Mesendoderm (in vitro differentiated cells): ENCODE measurements around the gene RANBP3.

Source experiments
- DNase-seq: peaks from one replicate; pipeline ENCODE4 v3.0.0; 2013
- H2AK5ac ChIP-seq: 2 replicates; pipeline ENCODE4 v1.6.1; 2013; ENCODE audit warnings: low read length, inconsistent platforms
- H2BK120ac ChIP-seq: 2 replicates; pipeline ENCODE4 v1.6.1; 2013; ENCODE audit warnings: low read depth, mild to moderate bottlenecking, low read length, moderate library complexity, mixed read lengths
- H2BK15ac ChIP-seq: replicated peaks from 2 replicates; pipeline ENCODE4 v1.6.1; 2013; ENCODE audit warnings: low read depth, mild to moderate bottlenecking, moderate library complexity
- H2BK5ac ChIP-seq: 2 replicates; pipeline ENCODE4 v1.6.1; 2013; ENCODE audit warnings: low read length, inconsistent platforms
- H3K18ac ChIP-seq: 2 replicates; pipeline ENCODE4 v1.6.1; 2013; ENCODE audit warnings: mild to moderate bottlenecking, low read length, mixed read lengths
- H3K23ac ChIP-seq: one replicate; pipeline ENCODE4 v1.6.1; 2013; ENCODE audit warnings: low read length
- H3K27ac ChIP-seq: 2 replicates; pipeline ENCODE4 v1.5.1; 2013; ENCODE audit warnings: low read depth, mild to moderate bottlenecking, inconsistent platforms, low read length, moderate library complexity
- H3K27me3 ChIP-seq: 2 replicates; pipeline ENCODE4 v1.6.1; 2013; ENCODE audit warnings: low read length, control low read depth, mild to moderate bottlenecking, inconsistent platforms; ENCODE audit not compliant: insufficient read depth, poor library complexity
- H3K36me3 ChIP-seq: 2 replicates; pipeline ENCODE4 v1.6.1; 2013; ENCODE audit warnings: low read length, inconsistent platforms; ENCODE audit not compliant: control insufficient read depth, insufficient read depth
- H3K4ac ChIP-seq: one replicate; pipeline ENCODE4 v1.6.1; 2013; ENCODE audit warnings: low read depth, mild to moderate bottlenecking, low read length, moderate library complexity
- H3K4me1 ChIP-seq: 2 replicates; pipeline ENCODE4 v1.6.1; 2013; ENCODE audit warnings: low read depth, low read length, inconsistent platforms; ENCODE audit not compliant: control insufficient read depth
- H3K4me2 ChIP-seq: 2 replicates; pipeline ENCODE4 v1.6.1; 2013; ENCODE audit warnings: low read length
- H3K4me3 ChIP-seq: 2 replicates; pipeline ENCODE4 v1.5.1; 2013; ENCODE audit warnings: mild to moderate bottlenecking, low read length
- H3K56ac ChIP-seq: one replicate; pipeline ENCODE4 v1.6.1; 2013; ENCODE audit warnings: low read length
- H3K79me1 ChIP-seq: 2 replicates; pipeline ENCODE4 v1.6.1; 2013; ENCODE audit warnings: low read length, inconsistent platforms
- H3K79me2 ChIP-seq: 2 replicates; pipeline ENCODE4 v1.6.1; 2013; ENCODE audit warnings: mild to moderate bottlenecking, low read length; ENCODE audit not compliant: control insufficient read depth, insufficient read depth
- H3K9ac ChIP-seq: 2 replicates; pipeline ENCODE4 v1.6.1; 2013; ENCODE audit warnings: low read length, inconsistent platforms
- H4K5ac ChIP-seq: one replicate; pipeline ENCODE4 v1.6.1; 2013; ENCODE audit warnings: low read length
- H4K8ac ChIP-seq: one replicate; pipeline ENCODE4 v1.6.1; 2013; ENCODE audit warnings: low read depth, mild to moderate bottlenecking, control low read depth, low read length, moderate library complexity
- WGBS: extraction: QIAGEN DNeasy Blood & Tissue Kit; methylation state at CpG from one replicate; pipeline ENCODE4 v1.1.7; 2013; ENCODE audit warnings: low lambda C conversion rate, missing lambda C conversion rate; ENCODE audit not compliant: insufficient coverage; ENCODE audit errors: extremely low coverage; 5-methylcytosine and 5-hydroxymethylcytosine counted together

The RANBP3 gene

DNA sequence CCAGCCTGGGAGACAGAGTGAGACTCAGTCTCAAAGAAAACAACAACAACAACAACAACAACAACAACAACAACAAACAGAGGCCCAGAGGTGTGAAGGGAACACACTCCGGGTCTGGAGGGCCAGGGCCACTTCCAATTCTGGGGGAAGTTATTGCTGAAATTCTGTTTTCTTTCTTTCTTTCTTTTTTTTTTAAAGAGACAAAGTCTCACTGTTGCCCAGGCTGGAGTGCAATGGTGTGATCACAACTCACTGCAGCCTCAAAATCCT, 67.4 kb downstream of the RANBP3 start:
- Histone ChIP-seq H4K8ac (no peak overlapping the region), H3K56ac (no peak overlapping the region), H2BK15ac (no peak overlapping the region), H3K4me2 (no peak overlapping the region), H3K36me3 (no peaks in the 10 kb centered on the region), H2BK120ac (no peak overlapping the region), H3K79me2 (no peaks in the 10 kb centered on the region), H2AK5ac (no peak overlapping the region), H3K4me1 (no peaks in the 10 kb centered on the region), H3K79me1 (no peaks in the 10 kb centered on the region), H3K4ac (no peak overlapping the region), H2BK5ac (no peak overlapping the region), H3K18ac (no peak overlapping the region), H4K5ac (no peak overlapping the region), H3K27me3 (no peaks in the 10 kb centered on the region), H3K4me3 (no peak overlapping the region), H3K9ac (no peak overlapping the region), H3K27ac (no peak overlapping the region), H3K23ac (no peak overlapping the region)
- DNase-seq = no peak
- no CpG with 5 or more reads among the region's 1 CpG for WGBS

DNA sequence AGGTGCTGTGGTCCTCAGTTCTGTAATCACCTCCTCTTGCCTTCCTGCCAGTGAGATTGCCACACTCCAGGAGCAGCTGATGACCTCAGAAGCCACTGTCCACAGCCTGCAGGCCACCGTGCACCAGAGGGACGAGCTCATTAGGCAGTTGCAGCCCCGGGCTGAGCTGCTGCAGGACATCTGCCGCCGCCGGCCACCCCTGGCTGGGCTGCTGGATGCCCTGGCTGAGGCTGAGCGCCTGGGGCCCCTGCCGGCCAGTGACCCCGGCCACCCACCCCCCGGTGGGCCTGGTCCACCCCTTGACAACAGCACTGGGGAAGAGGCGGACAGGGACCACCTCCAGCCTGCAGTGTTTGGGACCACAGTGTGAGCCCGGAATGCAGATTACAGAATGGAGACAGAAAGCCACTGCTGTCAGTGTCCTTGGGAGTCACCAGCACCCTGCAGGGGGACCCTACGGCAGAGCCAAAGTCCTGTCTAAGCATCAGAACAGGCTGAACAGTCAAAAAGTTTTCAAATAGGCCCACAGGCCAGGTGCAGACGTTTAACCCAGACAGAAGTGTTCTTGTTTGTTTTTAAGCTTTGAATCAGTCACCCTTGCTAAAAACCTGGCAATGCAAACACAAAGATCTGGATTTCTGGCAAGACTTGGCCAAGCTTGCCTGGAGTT, 69.0 kb downstream of the RANBP3 start:
- Histone ChIP-seq H3K4me1 (no peaks in the 10 kb centered on the region), H2BK5ac (no peak overlapping the region), H3K9ac (no peak overlapping the region), H3K4me2 (no peak overlapping the region), H3K27me3 (no peaks in the 10 kb centered on the region), H3K4ac (no peak overlapping the region), H3K79me2 (no peaks in the 10 kb centered on the region), H2BK15ac (no peak overlapping the region), H4K5ac (no peak overlapping the region), H3K27ac (no peak overlapping the region), H3K79me1 (no peaks in the 10 kb centered on the region), H3K4me3 (no peak overlapping the region), H3K18ac (no peak overlapping the region), H2AK5ac (no peak overlapping the region), H2BK120ac (no peak overlapping the region), H3K23ac (no peak overlapping the region), H3K36me3 (no peaks in the 10 kb centered on the region), H4K8ac (no peak overlapping the region), H3K56ac (no peak overlapping the region)
- WGBS = no CpG with 5 or more reads among the region's 14 CpGs
- DNase-seq = no peak

DNA sequence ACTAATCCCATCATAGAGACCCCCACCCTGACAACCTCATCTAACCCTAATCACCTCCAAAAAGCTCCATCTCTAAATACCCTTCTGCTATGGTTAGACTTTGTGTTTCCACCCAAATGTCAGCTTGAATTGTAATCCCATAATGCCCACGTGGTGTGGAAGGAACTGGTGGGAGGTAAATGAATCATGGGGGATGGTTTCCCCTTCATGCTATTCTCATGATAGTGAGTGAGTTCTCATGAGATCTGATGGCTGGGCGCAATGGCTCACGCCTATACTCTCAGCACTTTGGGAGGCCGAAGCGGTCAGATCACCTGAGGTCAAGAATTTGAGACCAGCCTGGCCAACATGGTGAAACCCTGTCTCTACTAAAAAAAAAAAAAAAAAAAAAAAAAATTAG, 70.7 kb downstream of the RANBP3 start:
- no peaks in the 10 kb centered on the region for H3K36me3 ChIP-seq
- H4K5ac ChIP-seq = no peak overlapping the region
- no peak overlapping the region for H3K4ac ChIP-seq
- DNase-seq = no peak
- H3K4me3 ChIP-seq = no peak overlapping the region
- no peak overlapping the region for H2BK120ac ChIP-seq
- no peaks in the 10 kb centered on the region for H3K4me1 ChIP-seq
- no peak overlapping the region for H3K9ac ChIP-seq
- H3K79me2 ChIP-seq = peaks cover 12% of the 10 kb centered on the region
- H3K27me3 ChIP-seq = no peaks in the 10 kb centered on the region
- no peak overlapping the region for H3K56ac ChIP-seq
- WGBS = no CpG with 5 or more reads among the region's 5 CpGs
- no peak overlapping the region for H3K4me2 ChIP-seq
- no peak overlapping the region for H4K8ac ChIP-seq
- H3K79me1 ChIP-seq = peaks cover 7% of the 10 kb centered on the region
- H3K27ac ChIP-seq = no peak overlapping the region
- H2BK5ac ChIP-seq = no peak overlapping the region
- H3K23ac ChIP-seq = no peak overlapping the region
- H2AK5ac ChIP-seq = no peak overlapping the region
- no peak overlapping the region for H2BK15ac ChIP-seq
- H3K18ac ChIP-seq = no peak overlapping the region

DNA sequence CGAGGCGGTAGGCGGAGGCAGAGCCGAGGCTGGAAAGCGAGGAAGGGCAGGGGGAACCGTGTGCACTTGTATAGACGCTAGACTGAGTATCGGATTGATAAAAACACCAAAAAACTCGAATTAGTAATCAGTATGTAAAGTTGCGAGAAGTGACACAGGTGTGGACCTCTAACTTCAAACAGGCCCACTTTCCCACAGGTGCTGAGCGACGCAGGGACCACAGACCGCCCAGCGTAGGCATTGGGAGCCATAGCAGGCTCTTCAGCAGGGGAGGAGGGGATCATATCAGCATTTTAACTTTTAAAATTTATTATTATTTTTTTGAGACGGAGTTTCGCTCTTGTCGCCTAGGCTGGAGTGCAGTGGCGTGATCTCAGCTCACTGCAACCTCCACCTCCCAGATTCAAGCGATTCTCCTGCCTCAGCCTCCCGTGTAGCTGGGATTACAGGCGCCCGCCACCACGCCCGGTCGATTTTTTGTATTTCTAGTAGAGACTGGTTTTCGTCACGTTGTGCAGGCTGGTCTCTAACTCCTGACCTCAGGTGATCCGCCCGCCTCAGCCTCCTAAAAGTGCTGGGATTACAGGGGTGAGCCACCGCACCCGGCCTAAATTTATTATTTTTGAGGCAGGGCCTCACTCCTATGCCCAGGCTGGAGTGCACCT, 72.7 kb downstream of the RANBP3 start:
- DNase-seq = no peak
- Histone ChIP-seq H3K27me3 (no peaks in the 10 kb centered on the region), H3K27ac (no peak overlapping the region), H3K23ac (no peak overlapping the region), H3K4me2 (peak overlapping the region; percentile 83), H2BK15ac (no peak overlapping the region), H2AK5ac (no peak overlapping the region), H3K18ac (no peak overlapping the region), H4K5ac (no peak overlapping the region), H3K36me3 (no peaks in the 10 kb centered on the region), H3K9ac (peak overlapping the region; percentile 81), H3K79me2 (peaks cover 21% of the 10 kb centered on the region), H2BK5ac (no peak overlapping the region), H4K8ac (no peak overlapping the region), H3K4ac (no peak overlapping the region), H3K4me1 (no peaks in the 10 kb centered on the region), H3K4me3 (peak overlapping the region; percentile 69), H3K56ac (peak overlapping the region; percentile 95), H2BK120ac (no peak overlapping the region), H3K79me1 (peaks cover 10% of the 10 kb centered on the region)
- WGBS = no CpG with 5 or more reads among the region's 31 CpGs

DNA sequence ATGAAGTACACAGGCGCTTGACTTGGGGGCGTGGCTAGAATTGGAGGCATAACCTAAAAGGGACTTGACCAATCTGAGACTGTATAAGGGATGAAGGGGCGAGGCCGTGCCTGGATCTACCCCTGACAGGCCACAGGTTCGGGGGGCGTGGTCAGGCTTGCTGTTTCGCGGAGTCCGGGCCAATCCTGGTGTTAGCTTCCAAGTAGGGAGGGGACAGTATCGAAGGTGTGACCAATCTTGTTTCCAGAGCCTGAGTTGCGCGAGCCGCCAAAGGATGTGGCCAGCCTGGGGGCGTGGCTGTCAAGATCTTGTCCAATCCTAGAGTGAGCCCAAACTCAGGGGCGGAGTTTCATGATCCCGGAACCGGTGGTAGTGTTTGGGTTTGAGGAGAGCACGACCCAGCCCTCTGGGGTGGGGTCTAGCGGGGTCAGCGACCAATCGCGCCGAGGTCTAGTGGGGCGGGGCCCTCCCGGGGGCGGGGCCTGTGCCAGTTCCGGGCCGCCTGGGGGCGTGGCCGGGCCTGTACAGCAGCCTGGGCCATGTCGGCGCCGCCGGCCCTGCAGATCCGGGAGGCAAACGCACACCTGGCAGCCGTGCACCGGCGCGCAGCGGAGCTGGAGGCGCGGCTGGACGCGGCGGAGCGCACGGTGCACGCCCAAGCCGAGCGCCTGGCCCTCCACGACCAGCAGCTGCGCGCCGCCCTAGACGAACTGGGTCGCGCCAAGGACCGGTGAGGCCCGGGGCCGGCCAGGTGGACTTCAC, 73.4 kb downstream of the RANBP3 start, which contains the start of gene VMAC:
VMAC (plus strand) TSS at position 521 of the 762 bp plus-strand sequence; CDS start at position 540, 19 bp downstream.
- DNase-seq = peak; percentile 100
- H3K9ac ChIP-seq = peak within 1 kb of the TSS; percentile 97
- H3K4me2 ChIP-seq = peak within 1 kb of the TSS; percentile 83
- H3K27me3 ChIP-seq = no peaks in the 10 kb centered on the region
- H3K79me1 ChIP-seq = peaks cover 14% of the 10 kb centered on the region
- no CpG with 5 or more reads among the region's 61 CpGs for WGBS
- no peak within 1 kb of the TSS for H2BK15ac ChIP-seq
- no peak within 1 kb of the TSS for H4K8ac ChIP-seq
- peaks cover 25% of the 10 kb centered on the region for H3K79me2 ChIP-seq
- H3K23ac ChIP-seq = no peak within 1 kb of the TSS
- no peaks in the 10 kb centered on the region for H3K4me1 ChIP-seq
- H3K36me3 ChIP-seq = no peaks in the 10 kb centered on the region
- H2AK5ac ChIP-seq = no peak within 1 kb of the TSS
- no peak within 1 kb of the TSS for H2BK120ac ChIP-seq
- peak within 1 kb of the TSS; percentile 47 for H3K27ac ChIP-seq
- H3K18ac ChIP-seq = no peak within 1 kb of the TSS
- peak within 1 kb of the TSS; percentile 81 for H3K4me3 ChIP-seq
- no peak within 1 kb of the TSS for H4K5ac ChIP-seq
- H2BK5ac ChIP-seq = peak within 1 kb of the TSS; percentile 96
- no peak within 1 kb of the TSS for H3K4ac ChIP-seq
- peak within 1 kb of the TSS; percentile 95 for H3K56ac ChIP-seq
